GM18858 (cell line): ENCODE results near the gene ADAMTS6.

Experiments used
- ATAC-seq: cut with Tn5 transposase; IDR thresholded peaks from one replicate; pipeline ENCODE4 v1.9.1; 2021; ENCODE audit not compliant: unreplicated experiment

Gene ADAMTS6

GRCh38 chr5:65151614-65152013 lies 330.1 kb downstream of the ADAMTS6 start:
- ATAC-seq: no peak

GRCh38 chr5:65150599-65151304 lies 331.0 kb downstream of the ADAMTS6 start:
- ATAC-seq: no peak

- no peak for ATAC-seq
Observed at GRCh38 chr5:65149827-65150226, 331.9 kb downstream of the ADAMTS6 start.

DNA sequence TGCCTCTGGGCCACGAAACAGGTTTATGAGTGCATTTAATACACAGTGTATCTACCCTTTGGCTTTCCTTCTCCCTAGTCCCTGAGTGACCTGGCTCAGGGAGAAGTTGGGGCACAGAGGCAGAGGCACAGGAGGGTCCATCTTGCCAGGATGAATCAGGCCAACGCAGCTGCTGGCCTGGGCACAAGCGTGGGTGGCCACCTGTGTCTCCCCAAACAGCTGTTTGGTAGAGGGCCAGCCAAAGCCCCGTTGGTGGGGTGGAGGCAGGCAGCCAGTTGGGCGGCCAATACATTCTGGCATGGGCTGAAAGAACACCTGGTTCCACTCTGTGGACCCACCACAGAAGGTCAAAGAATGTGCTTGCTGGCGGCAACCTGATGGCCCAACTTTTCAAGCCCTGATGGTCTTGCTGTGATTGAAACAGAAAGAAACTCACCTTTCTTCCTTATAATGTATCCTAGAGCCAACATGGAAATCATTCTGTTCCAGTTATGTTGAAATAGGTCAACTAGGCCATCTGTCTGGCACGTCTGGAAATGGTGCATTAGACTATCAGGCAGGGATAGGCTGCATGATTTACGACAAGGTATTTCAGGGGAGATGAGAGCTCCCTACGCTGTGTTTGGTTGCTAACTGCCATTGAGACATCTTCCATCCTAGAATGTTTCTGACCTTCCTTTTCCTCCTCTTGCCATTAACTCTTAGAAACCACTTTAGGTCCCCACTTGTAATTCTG lies 337.4 kb downstream of the ADAMTS6 start:
- no peak for ATAC-seq

DNA sequence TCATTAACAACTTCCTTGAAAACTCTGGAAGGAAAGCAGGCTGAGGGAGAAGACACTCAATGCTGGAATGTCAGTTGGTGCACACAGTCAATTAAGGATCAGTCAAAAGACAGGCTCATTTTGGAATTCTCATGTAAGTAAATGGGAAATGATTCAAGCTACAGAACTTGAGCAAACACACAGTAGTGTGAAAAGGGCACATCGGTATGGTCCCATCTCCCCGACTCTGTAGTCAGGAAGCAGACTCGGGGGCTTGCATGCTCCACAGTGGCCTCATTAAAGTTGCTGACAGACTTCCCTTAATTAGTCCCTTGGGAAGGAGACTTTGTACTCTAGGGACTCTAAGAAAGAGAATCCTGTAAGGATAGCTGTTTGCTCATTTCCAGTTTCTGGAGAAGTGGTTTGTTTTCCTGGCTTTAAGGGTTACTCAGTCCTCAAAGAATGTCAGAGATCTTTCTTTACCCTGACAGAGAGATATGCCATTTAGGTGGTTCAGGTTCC lies 339.2 kb downstream of the ADAMTS6 start:
- ATAC-seq: no peak

DNA sequence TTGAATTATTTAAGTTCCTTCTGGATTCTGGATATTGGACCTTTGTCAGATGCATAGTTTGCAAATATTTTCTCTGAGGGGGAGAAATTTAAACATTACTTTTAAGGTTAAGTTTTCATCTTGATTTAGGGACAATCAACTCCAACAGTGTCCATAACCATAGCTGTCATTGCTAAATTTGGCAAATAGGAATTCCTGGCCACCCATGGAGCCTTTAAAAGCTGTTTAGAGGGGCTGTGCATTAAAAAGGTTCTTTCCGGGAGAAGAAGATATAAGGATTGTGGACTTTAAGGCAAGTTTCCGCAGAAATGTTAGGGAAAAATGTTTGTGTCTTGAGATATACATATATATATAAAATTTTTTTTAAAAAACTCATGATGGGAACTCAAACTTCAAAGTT lies 339.7 kb downstream of the ADAMTS6 start:
- no peak for ATAC-seq

DNA sequence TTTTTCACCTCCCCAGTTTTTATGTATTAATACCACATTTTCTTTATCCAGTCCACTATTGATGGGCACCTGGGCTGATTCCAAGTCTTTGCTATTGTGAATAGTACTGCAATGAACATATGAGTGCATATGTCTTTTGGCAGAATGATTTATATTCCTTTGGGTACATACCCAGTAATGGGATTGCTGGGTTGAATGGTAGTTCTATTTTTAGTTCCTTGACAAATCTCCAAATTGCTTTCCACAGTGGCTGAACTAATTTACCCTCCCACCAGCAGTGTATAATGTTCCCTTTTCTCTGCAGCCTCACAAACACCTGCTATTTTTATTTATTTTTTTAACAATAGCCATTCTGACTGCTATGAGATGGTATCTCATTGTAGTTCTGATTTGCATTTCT lies 340.2 kb downstream of the ADAMTS6 start:
- ATAC-seq: no peak

- no peak for ATAC-seq
Observed at GRCh38 chr5:65137631-65138030, 344.1 kb downstream of the ADAMTS6 start.

- ATAC-seq: no peak
Observed at GRCh38 chr5:65133477-65134110, 348.1 kb downstream of the ADAMTS6 start.

DNA sequence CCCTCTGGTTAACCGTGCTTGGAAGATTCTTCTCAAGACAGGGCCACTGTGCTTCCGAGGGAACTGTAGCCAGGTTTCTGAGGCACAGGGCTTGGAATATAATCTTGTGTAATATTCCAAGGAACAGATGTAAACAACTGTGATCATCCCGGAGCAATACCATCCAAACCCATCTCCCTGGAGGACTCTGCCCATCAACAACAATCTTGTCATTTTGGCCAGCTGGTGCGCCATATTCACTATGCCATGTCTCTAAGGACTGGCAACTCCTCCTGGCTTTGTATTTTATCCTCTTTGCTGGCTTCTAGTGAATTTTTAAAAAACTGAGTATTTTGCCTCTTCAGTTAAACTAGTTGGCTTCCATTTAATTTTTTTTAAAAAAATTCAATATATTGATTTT lies 349.3 kb downstream of the ADAMTS6 start:
- ATAC-seq: no peak

GRCh38 chr5:65128226-65128625 lies 353.5 kb downstream of the ADAMTS6 start:
- ATAC-seq: no peak

DNA sequence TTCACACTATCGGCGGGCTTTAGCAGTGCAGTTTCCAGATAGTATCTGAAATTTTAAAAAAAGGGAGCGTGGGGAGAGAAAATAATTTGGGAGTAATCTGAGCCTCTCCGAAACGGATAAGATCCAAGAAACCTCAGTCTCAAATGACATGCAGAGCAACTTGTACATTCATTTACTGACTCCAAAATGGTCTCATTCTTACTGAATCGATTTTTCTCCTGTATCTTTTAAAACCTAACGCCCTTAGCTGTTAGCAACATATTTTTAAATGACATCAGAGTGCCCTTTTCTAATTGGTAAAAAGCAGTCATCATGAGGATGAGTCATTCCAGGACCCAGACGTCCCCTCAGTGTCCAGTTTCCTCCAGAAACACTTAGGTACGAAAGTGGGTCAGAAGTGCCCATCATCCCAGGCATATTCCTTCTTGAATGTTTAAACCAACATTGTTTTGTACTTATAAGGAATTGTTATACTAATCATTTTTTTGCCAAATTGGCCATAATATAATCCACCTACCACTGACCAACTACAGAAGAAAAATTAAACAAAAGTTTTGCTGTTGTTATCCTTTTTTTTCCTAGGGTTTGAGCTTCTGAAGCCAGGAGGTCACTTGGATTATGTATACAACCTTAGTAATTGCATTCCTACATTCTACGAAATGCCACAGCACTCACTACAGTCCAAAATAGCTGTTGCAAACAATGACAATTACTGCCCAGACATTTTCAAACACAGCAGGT lies 354.4 kb downstream of the ADAMTS6 start:
- no peak for ATAC-seq

GRCh38 chr5:65126542-65127069 lies 355.1 kb downstream of the ADAMTS6 start:
- no peak for ATAC-seq

DNA sequence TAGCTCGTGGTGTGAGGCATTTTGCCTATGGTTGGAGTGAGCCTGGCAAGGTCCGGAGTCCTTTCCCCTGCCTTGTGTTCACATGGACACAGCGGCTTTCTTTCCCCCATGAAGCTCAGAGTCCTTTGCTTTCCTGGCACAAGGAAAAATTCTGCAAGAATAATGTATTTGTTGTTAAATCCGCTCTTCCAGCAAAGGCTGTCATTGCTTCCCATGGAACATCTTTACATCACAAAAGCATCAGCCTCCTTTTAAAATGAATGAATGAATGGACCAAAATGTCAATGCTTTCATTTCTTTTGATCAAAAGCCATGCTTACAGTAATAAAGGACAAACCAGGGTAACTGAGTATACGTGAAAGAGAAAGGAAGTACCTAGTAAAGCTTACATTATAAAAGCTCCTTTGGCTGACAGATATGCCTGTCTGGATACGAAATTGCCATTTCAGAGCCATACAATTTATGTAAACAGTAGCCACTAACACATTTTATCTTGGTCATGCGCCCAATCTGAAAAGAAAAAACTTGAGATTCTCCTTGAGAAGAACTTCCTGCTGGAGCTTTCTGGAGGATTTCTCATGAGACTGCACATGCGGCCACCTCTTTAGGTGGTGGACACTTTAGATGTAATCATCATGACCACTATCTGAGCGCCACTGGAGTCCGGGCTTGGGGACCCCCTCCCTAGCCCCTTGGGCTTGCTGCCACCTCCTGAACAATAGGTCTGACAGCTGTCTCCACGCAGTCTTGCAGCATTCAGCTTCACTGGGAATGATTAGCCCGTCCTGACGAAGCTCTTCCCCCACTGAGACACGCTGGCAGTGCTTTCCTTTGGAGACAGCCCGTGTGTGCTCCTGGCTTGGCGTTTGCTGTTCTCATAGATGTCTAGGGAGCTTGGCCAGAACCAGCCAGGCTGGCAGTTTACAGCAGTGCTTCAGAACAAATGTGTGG lies 355.9 kb downstream of the ADAMTS6 start:
- ATAC-seq: no peak

- no peak for ATAC-seq
Observed at GRCh38 chr5:65121880-65122436, 359.8 kb downstream of the ADAMTS6 start.

DNA sequence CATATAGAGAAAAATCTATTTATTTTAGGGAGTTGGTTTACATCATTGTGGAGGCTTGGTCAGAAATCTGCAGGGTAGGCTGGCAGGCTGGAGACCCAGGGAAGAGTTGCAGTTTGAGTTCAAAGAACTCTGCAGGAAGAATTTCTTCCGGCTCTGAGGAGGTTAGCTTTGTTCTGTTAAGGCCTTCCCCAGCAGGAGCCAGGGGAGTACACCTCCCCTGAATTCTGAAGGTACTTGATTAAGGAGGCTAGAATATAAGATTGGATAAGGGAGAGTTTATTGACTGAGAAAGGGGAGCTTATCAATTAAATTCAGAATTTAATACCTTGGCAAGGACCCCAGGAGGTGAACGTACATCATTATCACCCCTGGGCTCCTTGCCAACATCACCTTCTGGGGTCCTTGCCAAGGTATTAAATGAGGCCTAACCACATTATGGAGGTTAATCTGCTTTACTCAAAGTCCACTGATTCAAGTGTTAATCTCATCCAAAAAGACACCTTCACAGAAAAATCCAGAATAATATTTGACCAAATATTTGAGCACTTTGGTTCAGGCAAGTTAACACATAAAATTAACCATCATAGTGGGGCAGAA lies 361.3 kb downstream of the ADAMTS6 start:
- no peak for ATAC-seq

GRCh38 chr5:65117525-65117924 lies 364.2 kb downstream of the ADAMTS6 start:
- no peak for ATAC-seq

DNA sequence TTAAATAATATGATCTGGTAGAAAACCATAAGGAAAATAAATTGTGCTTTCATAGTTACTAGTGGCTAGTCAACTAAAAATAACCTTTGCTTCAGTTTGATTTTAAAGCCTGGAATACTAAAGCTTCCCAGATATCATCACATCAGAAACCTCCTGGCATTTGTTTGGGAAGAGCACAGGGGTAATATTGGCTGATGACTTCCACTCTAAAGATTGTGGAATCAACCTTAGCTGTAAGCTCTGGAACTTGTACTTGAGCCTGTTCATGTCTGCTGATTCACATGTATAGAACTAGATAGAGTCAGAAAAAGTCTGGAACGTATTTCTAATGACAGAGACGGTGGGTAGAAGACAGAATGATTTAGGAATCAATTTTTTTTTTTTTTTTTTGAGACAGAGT lies 367.9 kb downstream of the ADAMTS6 start:
- ATAC-seq: no peak

GRCh38 chr5:65111961-65112658 lies 369.6 kb downstream of the ADAMTS6 start:
- ATAC-seq: no peak
